Left renal pelvis (tissue), 4 donors: ENCODE data around the gene GPAM. TPM values are rescaled to one million over a fixed set of nuclear protein-coding genes. Genes with fewer than 3 reads are reported as not detected.
A peak's percentile ranks its signal among the peaks of the same experiment; 100 is the strongest.

Source experiments
- DNase-seq, 4 donors: peaks; one replicate each; pipeline ENCODE4 v3.0.0-alpha.2; 2013; ENCODE audit warnings: low read depth in 4 of 4, low spot score in 3 of 4
- polyA plus RNA-seq, 4 donors: library from polyadenylated mRNA; unstranded; fragments of 120-200 nt; gene quantifications; one replicate each; pipeline ENCODE4 v1.2.1, GENCODE V29; 2013; ENCODE audit not compliant: insufficient read length in 4 of 4

The GPAM gene
- polyA plus RNA-seq, 4 donors: 15.9 to 19.7 (median 16.4) TPM

DNA sequence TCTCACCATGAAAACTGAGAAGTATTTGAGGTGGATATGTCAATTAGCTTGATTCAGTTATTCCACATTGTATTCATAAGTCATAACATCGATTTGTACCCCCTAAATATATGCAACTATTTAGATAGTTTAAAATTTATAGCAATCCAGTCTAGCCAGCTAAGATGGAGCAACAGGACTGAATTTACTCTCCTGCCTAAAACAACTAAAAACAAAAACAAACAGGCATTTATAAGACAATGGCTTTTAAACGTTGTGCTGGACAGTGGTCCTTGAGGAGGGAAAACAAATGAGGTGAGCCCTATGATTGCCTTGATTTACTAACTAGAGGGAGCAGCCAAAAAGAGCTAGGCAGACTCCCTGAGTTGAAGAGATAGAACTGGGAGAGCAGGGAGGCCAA lies 814 bp upstream of the GPAM start:
- DNase-seq: no peak

DNA sequence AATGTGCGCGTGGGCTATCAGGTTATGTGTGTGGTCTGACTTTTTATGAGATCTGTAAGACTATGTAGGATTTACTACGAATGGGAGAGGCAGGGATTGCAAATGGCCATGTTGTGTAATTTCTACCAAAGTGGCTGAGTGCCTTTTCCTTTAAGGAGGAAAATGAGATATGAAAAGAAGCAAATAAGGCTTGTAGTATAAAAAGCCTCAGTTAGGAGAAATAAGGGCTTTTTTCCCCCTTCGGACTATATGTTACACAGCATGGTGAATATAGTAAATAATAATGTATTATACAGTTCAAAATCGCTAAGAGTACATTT lies 447 bp upstream of the GPAM start:
- no peak for DNase-seq

DNA sequence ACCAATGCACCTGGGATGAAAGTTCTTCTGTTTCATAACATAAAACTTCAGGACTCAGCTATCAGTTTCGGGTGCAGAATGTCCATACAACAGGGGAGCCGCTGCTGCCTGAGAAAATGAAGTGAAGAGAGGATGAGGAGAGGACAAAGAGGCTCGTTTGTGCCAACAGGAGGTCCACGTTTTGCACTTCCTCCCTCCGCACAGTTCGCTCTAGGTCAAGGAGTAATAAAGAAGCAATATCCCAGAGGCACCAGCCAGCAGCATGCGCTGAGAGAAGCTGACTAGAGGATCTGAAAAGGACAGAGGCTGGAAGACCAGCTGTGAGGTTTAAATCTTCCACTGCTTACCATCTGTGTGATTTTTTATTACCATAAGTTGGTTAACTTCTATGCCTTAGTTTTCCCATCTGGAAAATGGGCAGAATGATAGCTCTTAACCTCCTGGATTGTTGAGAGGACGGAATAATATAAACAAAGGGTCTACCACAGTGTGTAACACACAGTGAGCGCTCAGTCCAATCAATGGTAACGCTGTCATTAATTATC lies 709 bp downstream of the GPAM start:
- no peak for DNase-seq

DNA sequence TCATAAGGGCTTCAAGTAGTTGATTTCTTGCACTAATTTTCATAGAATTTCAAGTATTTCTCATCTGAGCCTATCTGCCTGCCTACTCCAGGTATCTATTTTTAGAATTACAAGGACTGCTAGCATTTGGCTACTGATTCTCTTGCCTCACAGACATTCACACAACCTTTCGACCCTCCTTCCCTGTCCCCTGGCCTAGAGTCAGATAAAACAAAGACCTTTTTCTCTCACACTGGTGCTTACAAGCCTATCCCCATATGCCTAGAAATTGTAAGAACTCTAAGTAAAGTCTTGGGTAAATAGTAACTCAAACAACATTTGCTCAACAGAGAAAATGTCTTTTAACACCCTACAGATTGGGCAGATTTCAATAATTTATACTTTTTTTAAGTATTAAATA lies 6.3 kb downstream of the GPAM start:
- no peak for DNase-seq

DNA sequence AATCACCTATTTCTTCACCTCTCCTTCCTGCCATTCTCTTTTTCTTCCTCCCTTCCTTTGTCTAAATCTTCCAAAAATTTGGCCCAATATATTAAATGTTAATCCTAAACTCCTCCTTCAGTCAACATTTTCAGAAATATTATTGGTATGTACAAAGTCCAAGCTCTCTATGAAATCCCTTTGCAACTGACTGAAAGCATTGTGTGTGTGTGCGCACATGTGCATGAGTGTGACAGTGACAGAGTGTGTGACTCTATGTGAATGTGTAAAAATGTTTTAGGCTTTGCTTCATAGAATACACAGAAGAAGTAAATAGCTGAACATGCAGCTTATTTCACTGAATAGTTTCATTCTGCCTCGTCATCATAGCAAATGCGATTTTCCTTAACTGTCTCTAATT lies 7.0 kb downstream of the GPAM start:
- no peak for DNase-seq

DNA sequence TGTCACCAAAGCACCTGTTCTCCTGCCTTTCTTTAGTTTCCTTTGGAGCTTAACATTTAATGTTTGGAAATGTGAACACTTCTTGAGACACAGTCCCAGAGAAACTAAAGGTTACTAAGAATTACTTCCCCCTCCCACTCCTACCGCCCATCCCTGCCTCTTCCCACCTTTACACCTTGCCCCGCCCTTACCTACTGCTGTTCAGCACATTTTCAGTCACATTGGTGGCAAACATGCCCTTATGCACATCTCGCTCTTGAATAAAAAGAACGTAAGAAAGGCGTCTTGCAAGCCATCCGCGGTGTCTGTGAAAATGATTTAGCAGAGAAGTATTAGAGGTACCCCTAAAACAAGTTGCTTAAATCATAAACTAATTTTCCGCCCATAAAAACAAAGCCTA lies 8.2 kb downstream of the GPAM start:
- DNase-seq: no peak

DNA sequence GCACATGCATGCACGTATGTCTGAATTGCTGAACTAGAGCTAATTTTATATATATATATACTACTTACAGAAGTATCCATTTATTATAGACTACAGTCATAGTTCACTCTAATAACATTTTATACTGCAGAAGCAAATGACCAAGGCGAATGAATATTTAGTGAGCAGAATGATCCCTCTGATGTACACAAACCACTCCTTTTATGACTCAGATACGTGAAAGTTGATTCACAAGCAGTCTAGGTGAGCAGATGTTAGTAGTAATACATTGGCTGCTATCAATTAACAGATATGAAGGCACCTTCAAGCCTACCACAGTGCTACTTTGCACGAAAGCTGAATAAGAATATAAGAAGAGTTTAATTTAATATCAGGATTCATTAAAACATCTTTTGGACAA lies 10.4 kb downstream of the GPAM start:
- no peak for DNase-seq

DNA sequence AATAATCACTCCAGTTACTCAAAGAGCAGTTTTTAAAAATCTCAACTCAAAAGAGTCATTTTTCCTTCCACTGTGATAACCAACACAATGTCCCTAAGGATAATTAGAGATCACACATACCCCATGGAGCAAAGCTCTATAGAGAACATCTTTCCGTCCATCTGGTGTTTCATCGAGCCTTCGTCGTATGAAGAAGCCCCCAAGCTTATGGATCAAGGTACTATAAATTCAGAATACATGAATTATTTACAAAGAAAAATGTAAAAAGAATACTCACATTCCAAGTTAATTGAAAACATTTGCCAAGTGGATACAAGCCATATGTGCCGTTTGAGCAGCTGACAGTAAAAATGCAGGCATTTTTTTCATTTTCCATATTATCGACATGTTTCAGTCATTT lies 14.8 kb downstream of the GPAM start:
- no peak for DNase-seq

DNA sequence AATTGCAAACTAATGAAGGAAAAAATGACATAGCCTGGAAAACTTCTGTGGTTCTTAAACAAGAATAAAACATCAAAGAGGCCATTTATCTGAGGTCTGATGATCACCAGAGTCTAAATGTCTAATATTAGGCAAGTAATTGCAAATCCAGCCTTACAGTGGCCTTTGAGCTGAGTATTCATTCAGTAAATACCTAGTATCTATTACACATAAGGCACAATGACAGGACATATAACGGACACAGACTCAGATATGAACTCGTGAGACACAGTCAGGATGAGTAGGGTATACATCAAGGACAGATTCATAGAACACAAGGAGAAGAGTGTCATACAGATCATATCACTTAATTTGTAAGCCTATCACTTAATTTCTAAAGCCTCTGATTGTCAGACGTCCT lies 16.8 kb downstream of the GPAM start:
- no peak for DNase-seq

DNA sequence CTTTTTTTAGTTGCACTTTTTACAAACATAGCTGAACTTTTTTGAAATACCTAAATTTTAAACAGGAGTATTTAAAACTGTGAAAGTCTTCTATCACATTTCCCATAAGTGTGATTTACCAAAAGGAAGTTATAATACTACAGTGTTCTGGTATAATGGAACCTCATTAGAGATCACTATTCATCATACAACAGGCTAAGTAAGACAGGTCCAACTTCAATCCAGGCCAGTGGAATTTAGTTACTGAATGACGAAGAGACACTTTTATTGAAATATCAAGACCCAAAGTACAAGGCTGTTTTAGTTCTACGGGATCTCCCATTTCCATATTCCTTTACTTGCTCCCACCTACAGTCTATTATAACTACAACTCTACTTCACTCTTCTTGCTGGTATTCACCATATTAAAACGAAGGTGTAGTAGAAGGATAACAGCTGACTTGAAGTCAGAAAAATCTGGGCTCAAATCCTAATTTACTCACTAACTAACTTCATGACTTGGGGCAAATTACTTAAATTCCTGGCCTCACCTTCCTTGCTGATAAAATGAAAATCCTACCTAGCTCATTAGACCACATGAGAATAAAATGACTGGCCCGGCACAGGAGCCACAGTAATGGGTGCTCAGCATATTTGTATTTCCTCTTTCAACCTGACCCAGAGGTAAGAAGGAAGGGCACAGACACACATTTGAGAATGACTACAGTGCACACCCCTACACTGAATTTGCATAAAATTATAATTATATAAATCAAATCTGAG lies 21.6 kb downstream of the GPAM start:
- DNase-seq: no peak

DNA sequence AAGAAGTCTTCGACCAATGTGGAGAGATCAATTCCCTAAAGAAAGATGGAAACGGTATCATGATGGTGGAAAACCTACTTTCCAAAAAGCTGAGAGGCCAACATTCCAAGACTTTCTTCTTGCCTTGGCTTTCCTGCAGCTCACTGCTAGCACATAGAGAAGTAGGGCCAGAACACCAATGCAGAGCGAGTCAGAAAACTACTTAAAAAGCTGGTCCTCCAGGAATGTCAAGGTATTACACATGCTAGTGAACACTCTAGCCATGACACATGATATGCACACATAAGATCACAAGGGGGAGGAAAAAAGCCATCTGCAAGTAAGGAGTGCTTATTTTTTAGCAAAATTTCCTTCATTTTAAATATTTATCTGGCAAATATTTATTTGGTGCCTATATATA lies 22.7 kb downstream of the GPAM start:
- no peak for DNase-seq

DNA sequence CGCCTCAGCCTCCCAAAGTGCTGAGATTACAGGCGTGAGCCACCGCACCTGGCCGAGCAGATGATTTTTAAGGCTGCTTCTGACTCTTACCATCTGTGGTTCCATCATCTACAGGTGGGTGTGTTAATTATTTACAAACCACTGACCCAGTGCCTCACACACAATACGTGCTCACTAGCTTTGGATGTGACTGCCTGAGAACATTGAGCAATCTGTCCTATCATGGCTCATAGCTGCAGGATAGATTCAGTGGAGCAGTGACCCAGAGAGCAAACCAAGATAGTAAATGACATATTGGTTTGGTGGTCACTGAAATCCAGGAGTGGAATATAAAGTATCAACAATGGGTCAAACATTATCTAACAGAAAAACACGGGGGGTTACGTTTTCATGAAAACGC lies 24.1 kb downstream of the GPAM start:
- DNase-seq: no peak

DNA sequence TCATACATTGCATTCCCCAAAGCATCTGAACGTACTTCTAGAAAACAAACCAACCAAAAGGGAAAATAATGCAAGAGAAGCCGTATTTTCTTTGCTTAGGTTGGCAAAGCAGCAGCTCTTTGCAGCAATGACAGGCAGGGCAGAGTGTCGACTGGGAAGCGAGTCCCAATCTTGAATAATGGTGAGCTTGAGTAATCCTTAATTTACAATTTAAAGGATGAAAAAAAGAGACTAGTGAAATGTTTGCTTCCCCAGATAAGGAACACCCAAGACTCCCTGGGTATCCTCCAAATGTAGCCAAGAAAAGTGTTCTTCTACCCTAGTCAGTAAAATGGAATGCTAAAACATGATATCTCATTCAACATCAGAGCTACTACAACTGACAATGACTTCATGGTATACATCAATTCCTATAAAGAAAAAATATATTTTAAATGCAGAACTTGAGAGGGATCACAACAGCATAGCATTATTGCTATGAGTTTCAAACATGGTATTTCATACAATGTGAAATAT lies 32.0 kb downstream of the GPAM start:
- no peak for DNase-seq

DNA sequence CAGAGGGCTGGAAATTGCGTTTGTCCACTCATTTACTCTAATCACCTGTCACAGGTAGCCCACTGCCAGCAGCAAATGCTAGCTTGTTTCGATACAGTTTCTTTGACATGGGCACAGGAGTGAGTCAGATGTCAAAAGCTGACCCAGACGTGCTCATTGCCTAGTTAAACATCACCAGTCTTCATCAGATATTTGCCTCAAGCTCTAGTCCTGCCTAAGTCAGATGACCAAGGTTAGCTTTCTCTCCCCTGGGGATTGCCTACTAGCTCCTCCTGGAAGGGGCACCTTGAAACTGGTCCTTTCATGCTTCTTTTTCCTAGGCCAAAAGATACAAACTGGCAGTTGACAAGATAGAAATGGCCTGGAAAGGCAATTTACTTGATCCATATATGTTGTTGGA lies 35.2 kb downstream of the GPAM start:
- no peak for DNase-seq

DNA sequence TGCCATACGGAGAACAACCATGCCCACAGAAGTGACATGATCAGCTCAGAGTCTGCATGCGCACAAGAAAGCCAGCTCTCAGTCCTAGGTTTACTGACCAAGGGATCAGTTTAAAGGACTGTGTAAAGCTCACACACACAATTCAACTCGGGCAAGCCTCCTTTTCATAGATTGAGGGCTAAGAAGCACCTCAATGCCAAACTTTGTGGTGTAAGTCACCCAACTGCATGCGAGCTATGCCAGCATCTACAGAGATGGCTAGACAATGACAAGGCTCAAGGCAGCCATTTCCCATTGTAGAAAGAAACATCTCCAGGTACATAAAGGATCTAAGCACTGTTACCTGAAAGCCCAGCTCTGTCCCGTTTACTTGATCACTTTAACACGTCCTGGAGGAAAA lies 36.8 kb downstream of the GPAM start:
- no peak for DNase-seq

DNA sequence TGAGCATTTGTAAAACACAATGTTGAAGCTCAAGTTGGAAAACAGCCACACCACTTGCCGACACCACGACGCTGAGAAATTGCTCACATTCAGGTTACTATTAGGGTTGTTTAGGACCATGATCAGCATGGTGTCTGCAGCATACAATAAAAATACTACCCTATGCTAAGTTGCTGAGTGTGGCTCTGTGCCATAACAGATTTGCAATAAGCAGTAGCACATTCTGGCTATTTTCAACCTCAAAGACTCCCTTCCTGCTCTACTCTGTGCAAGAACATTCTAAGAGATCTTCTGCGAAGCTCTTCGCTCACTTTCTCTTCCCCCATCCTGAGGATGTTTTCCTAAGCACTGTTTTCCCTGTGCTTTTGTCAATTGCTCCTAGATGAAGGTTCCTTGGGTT lies 38.3 kb downstream of the GPAM start:
- DNase-seq: no peak

DNA sequence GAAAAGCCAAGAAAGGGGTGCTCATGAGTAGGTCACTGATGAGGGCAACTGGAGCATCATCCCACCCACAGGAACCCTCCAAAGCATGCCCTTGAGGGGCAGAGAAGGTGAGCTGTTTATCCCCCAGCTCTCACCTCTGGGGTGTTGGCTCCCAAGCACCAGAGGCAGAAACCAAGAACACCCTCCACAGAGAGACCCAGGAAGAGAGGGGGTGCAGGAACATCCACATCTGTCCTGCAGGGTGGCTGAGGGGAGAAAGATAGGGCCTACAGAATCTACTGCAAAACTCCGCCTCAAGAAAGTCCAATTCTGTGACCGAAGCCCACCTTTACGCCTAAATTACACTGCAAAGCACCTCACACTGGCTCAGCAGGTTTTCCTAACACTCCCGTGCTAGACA lies 40.1 kb downstream of the GPAM start:
- no peak for DNase-seq

DNA sequence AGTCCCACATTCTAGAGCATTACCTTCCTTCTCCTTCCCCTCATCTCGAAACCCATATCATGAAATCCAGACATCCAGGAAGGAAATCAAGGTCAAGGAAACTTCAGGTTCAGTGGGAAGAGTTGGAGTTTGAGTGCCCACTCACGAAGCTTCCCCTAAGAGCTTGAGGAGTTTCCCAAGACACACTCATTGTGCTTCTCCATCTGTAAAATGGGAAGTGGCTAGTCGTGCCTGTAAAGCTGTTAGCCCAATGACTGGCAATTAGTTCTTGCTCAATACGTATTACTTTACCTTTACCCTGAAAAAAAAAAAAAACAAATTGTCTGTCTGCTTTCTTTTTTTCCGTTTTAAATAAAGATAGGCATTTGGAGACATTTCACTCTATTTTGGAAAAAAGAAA lies 42.3 kb downstream of the GPAM start:
- no peak for DNase-seq

DNA sequence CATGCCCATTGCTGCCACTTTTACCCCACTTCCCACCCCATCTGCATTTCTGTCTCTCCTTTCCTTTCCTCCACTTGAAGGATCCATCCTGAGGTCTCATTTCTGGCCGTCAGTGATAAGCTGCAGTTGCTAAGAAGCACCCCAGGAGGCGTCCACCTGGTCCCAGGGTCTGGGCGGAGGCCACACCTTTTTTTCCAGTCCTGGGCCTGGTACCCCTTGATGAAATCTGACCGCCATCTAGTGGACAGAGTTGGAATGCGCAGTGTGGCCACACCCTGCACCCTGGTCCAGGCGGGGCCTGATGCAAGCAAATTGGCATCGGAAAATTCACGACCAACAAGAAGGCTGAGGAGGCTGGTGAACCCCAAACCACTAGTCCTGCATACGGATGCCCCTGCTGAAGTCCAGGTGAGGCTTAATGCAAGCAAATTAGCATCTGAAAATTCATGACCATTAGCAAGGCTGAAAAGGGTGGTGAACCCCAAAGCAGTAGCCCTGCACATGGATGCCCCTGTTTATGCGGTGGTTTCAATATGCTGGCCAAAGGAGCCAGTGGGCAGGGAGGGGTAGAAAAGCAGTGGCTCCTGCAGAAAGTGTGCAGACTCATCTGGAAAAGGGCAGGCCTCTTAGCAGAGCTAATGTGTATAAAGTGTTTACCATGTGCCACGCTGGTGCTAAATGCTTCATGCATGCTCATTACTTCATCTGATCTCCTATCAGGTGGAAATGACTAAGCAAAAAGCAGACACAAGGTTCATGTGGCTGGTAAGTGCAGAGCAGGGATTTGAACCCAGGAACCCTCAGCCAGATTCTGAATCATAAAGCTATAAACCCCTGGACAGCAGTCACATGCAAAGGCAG lies 43.2 kb downstream of the GPAM start:
- peak in 3 of 4 donors; percentile 27 to 51 (median 46) for DNase-seq

DNA sequence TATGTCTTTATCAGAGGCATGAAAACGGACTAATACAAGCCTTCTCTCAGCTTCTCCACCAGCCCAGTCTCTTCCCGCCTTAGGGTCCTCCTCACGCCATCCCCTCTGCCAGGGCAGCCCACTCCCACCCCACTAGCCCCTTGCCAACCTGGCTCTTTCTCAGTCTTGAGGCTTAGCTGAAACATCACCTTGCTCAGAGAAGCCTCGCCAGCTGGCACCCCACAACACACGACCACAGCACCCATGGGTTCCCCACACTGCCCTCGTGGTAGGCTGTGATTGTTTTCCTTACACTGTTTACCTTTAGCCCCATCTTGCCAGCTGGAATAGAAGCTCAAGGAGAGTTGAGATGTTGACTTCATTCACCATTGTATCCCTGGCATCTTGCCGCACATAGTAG lies 44.4 kb downstream of the GPAM start:
- no peak for DNase-seq

DNA sequence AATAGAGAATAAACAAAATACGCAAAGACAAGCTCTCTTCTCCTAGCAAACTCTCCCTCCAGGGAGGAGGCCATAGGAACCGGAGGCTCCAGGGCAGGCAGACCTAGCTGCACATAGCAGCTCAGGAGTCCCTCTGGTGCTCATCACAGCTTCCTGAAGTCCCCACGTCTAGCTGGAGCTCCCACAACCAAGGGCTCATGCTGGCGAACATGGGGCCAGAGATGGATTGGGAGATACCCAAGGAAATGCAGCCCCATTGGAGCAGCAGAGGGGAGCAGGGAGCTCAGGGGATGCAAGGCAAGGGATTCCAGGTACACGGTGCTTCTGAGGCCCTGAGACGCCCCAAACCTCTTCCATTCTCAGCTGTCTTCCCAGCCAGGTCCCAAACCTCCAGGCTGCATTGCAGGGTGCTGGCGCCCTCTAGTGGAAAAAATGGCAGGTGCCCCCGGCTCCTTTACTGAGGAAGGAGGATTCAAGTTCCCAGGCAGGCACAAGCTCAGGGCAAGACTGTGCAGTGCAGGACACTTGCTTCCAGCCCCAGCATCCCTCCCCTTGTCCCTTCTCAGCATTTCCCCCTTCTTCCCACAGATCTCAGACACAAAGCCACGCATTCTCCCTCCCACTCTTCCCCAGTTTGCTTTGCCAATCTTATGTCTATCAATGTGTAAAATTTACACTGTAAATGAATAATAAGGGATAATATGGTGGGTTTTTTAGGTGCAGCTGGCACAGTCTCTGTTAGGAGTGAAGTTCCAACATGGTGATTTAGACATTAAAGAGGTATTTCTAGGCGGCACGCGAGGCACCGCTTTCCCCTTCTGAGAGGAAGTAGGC lies 46.2 kb downstream of the GPAM start:
- peak; percentile 31 to 56 (median 40) for DNase-seq
